ENCODE measurements around the gene SAA4.
"Not testable (repeated sequence)": the region's sequence is repeated elsewhere in the genome, so short reads cannot be mapped to it uniquely, and the experiment has no call there.

The SAA4 gene
- 0 to 0.05 reads per million in 2 donors for total RNA-seq

DNA sequence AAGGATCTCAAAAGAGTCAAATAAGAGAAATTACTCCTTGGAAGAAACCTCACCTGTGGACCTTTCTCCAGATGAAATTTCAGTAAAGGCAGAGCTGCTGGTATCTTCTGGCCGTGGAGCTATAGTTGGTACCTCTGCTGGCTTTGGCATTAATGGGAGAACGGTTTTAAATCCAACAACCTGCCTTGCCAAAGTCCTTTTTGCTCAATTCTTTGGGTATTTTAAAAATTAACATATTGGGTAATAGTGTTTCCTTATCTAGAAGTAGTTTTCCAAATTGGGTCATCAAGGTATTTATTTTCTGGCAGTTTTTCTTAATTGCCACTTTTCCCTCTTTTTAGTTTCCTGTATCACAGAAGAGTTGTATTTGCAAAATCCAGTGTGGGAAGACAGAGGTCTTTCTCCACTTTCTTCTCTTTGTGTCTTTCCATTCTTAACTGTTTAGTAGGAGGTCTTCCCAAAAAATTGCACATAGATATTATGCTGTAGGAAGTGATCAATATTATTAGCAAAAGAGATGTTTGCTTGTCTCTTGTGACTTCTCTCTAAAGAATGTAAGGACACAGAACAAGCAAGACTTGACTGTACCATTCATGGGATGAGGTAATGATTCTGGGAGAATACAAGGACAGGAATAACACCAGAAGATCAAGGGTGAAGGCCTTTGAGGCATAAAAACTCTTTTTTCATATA lies at the start of gene SAA4:
TSS of gene SAA4 (minus strand) at position 139 of the 693 bp plus-strand sequence. CDS start 876 bp downstream, outside the sequence.
- DNase-seq = no peak

DNA sequence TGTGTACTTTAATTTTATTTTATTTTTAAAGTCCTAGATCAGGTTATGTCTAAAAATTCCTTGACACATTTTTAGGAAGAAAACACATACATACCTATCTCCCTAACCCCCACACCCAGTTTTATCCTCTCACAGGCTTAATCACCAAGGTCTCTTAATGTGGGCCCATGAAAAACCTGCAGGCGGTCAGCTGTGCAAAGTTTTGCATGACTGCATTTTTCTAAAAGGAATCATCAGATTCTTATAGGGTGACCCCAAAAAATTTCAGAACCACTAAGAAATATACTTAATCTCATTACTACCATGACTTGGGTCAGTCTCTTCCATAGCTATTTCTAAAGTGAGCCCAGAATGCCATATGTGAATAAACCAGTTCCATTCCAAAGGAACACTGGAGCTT lies 49.2 kb upstream of the SAA4 start:
- DNase-seq = no peak

DNA sequence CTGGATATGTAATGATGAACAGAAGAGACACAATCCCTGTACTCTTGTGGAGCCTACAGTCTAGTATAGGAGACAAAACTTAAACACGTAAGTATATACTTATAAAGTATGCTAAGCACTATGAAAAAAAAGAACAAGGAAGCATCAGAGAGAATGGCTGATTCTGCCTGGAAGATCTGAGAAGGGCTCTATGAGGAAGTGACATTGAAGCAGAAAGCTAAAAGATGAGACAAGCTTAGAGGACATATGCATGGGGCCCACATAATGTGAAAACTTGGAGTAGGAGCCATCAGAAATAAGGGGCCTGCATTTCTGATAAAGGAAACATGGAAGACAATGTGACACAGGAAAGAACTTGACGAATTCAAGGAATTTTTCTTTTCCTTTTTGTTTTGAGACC lies 46.0 kb upstream of the SAA4 start:
- DNase-seq = no peak

- no peak for DNase-seq
These were observed 43.9 kb upstream of the SAA4 start for GRCh38 chr11:18280438-18281045.

DNA sequence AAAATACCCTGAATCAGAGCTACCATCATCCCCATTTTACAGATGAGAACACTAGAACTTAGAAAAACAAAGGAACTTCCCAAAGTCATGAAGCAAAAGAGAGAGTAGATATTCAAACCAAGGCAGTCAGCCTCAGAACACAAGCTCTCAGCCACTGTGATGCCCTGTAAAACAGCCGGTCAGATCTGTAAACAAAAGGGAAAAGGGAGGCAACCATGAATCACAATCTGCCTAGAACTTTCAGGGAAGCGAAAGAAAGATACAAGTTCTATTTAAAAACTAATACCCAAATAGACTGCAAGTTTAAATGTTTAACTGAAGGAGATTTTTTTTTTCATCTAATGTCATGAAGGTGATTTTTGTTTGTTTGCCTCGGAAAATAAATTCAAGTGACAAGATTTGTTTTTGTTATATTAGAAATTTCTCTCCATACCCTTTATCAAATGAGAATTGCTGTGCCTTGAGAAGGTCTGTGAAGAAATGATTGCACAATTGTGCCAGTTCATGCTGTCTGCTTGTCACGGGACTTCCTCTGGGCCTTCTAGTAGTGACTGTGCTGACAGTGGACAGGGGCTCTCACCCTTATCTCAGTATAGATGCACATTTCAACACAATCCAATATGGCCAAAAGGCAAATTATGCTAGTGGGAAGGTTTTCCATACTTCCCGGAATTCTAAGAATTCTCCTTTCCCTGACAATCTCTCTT lies 41.1 kb upstream of the SAA4 start:
- DNase-seq = no peak

DNA sequence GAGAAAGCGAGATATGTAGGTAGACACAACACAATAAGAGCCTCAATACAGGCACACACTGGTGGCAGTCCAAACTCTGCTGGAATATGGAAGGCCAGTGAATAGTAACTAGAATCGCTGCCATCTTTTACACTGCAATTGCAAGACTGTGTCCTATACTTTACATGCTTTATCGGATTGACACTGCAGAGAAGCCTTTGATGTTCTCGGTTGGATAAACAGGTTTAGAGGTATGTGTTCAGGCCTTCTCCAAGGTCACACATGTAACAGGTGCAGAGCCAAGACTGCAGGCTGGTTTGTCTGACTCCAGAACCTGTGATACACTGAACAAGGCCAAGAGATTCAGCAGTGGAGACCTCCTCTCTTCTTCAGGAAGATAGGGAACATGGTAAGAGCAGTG lies 34.6 kb upstream of the SAA4 start:
- DNase-seq = no peak

- no peak for DNase-seq
These were observed 33.5 kb upstream of the SAA4 start for GRCh38 chr11:18270102-18270501.

DNA sequence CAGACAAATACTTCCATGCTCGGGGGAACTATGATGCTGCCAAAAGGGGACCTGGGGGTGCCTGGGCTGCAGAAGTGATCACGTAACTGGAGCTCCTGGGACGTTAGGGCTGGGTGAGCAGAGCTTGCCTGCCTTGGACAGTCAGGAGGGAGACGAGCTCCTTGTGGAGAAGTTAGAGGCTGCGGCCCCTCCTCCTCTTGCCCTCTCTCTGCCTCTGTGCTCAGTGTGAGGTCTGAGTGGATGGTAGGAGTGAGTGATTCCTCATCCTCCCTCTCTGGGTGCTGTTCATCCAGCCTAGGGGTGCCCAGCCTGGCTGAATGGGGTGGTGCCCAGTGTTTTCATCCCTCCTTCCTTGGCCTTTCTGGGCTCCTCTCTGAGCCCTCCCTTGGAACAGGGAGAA lies 32.6 kb upstream of the SAA4 start:
- not testable (repeated sequence) for DNase-seq

DNA sequence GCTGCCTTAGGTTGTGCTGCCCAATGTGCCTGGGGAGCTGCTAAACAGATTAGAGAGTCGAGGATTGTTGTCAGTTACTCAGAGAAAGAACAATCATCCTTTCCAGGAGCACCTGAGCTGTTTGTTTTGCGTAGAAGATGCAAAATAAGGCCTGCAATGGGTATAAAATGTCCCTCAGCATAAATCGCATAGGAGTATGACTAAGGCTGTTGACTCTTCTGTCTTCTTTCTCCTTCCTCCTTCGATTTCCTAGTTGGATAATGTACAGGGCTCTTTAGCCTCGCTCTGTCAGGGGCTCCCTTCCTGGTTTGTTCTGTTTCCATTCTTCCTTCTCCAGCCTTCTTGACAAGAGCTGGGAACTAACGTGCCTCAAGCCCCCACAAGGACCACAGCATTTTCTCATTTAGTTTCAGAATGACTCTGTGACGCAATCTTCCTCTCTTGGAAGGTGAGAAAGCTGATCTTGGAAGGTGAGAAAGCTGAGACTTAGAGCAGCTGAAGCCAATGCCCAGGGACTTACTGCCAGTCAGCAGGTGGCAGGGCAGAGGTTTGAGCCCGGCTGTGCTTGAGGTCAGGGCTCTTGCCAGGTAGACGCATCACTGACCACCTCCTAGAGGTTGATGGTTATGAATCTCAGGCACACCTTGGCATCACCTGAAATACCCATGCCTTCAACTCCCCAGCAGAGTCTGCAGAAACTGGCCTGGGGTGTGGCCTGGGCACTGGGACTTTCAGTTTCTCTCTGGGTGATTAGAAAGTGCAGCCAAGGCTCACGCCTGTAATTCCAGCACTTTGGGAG lies 30.9 kb upstream of the SAA4 start:
- not testable (repeated sequence) for DNase-seq

- no peak for DNase-seq
These were observed 29.3 kb upstream of the SAA4 start, which contains the start of gene SAA1 for GRCh38 chr11:18265949-18266348. Gene SAA1, plus strand, starts transcription at chr11:18266264. Its CDS starts 624 bp downstream, at chr11:18266888.

GRCh38 chr11:18264677-18265555 lies 28.3 kb upstream of the SAA4 start:
- no peak for DNase-seq

GRCh38 chr11:18264035-18264434 lies 27.4 kb upstream of the SAA4 start:
- DNase-seq = no peak

DNA sequence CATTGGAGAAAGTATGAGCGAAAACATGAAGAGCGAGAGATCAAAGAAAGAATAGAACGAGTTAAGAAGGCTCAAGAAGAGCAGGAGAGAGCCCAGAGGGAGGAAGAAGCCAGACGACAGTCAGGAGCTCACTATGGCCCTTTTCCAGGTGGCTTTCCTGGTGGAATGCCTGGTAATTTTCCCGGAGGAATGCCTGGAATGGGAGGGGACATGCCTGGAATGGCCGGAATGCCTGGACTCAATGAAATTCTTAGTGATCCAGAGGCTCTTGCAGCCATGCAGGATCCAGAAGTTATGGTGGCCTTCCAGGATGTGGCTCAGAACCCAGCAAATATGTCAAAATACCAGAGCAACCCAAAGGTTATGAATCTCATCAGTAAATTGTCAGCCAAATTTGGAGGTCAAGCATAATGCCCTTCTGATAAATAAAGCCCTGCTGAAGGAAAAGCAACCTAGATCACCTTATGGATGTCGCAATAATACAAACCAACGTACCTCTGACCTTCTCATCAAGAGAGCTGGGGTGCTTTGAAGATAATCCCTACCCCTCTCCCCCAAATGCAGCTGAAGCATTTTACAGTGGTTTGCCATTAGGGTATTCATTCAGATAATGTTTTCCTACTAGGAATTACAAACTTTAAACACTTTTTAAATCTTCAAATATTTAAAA lies 26.2 kb upstream of the SAA4 start:
- DNase-seq = not testable (repeated sequence)

DNA sequence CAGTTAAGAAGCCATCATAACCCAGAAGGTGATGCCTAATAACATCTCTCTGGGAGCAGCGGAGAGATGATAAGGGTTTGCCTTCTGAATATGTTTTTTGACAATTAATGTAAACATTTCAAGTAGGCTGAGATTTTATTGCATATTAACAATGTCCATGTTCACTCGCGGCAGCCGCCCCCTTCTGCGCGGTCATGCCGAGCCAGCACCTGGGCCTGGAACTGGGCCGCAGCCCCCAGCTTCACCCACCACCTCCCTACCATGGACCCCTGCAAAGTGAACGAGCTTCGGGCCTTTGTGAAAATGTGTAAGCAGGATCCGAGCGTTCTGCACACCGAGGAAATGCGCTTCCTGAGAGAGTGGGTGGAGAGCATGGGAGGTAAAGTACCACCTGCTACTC lies 25.1 kb upstream of the SAA4 start:
- DNase-seq = no peak

- no peak for DNase-seq
These were observed 22.7 kb upstream of the SAA4 start for GRCh38 chr11:18259259-18259658.

- no peak for DNase-seq
These were observed 18.3 kb upstream of the SAA4 start for GRCh38 chr11:18254781-18255361.

DNA sequence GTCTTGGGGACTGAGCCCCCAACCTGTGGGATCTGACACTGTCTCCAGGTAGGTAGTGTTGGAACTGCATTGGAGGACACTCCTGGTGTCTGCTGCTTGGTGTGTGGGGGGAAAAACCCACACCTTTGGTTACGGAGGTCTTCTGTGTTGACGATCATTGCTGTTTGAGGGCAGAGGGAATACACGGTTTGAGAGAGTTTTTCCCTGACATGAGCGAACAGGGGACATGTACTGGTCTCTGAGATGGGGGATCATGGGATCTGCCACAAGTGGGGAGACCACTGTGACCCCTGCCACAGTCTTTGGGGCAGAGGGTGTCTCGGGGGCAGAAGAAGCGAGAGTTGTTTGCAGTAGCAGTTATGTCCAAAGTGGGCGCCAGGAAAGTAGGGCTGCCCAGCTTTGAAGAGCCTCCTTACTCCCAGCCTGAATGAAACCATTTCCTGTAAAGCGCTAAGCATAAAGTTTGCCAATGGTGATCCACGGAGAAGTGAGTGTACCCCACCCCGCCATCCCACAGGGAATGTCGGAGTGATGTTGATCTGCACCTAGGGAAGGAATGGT lies 17.3 kb upstream of the SAA4 start:
- DNase-seq = no peak

GRCh38 chr11:18253233-18253632 lies 16.6 kb upstream of the SAA4 start:
- no peak for DNase-seq

- DNase-seq = no peak
These were observed 12.0 kb upstream of the SAA4 start, which contains the start of gene SAA2 for GRCh38 chr11:18248561-18248960. Gene SAA2, minus strand, starts transcription at chr11:18248668. Its CDS starts 657 bp downstream, at chr11:18248011.

GRCh38 chr11:18247191-18247581 lies 10.6 kb upstream of the SAA4 start:
- not testable (repeated sequence) for DNase-seq

Measured in activated gamma-delta T cell (primary cell).